Lower lobe of right lung (tissue), 2 donors: ENCODE data around the gene SELPLG. TPM values are rescaled to one million over a fixed set of nuclear protein-coding genes. Genes with fewer than 3 reads are reported as not detected.
"Not testable (repeated sequence)": the region's sequence is repeated elsewhere in the genome, so short reads cannot be mapped to it uniquely, and the experiment has no call there.

Experiments used
- ATAC-seq, 2 donors: fragments of 200-7000 bp; cut with Tn5 transposase; one replicate each; pipeline ENCODE4 v1.9.1; 2020 to 2022; ENCODE audit warnings: mild to moderate bottlenecking in 2 of 2, moderate library complexity in 2 of 2
- DNase-seq: peaks from one replicate; pipeline ENCODE4 v3.0.0-alpha.2; 2020
- H3K27ac ChIP-seq: fragments of 200-600 bp; one replicate; pipeline ENCODE4 v1.8.0; 2022
- H3K27me3 ChIP-seq: fragments of 200-600 bp; one replicate; pipeline ENCODE4 v1.8.0; 2022; ENCODE audit warnings: low read depth
- H3K36me3 ChIP-seq: fragments of 200-600 bp; one replicate; pipeline ENCODE4 v1.8.0; 2022; ENCODE audit warnings: mild to moderate bottlenecking
- H3K4me1 ChIP-seq: fragments of 200-600 bp; one replicate; pipeline ENCODE4 v1.8.0; 2022
- H3K4me3 ChIP-seq: fragments of 200-600 bp; one replicate; pipeline ENCODE4 v1.8.0; 2022; ENCODE audit warnings: mild to moderate bottlenecking
- H3K9me3 ChIP-seq: fragments of 200-600 bp; one replicate; pipeline ENCODE4 v1.8.0; 2022
- intact Hi-C: fragments of 100-400 bp; cut with DNase I; formaldehyde crosslinking; loops from one replicate; pipeline ENCODE4 v1.11.0; 2022
- total RNA-seq: library from RNA; stranded (reverse); fragmentation: NEBNext Ultra II Directional; extraction: Animal tissue kit (Norgen Biotek cat#: 25700); gene quantifications from one replicate; pipeline ENCODE4 v1.2.1, GENCODE V29; 2021
- TF ChIP-seq, protein P1 (sequence below): fragments of 200-600 bp; IDR thresholded peaks from one replicate; pipeline ENCODE4 v1.8.0; 2022; ENCODE audit warnings: antibody characterized with exemption, mild to moderate bottlenecking
- donor health status: DM: no; HTN: yes; CAD: no; lungs with severe emphysema.

SELPLG gene
- total RNA-seq, 1 donor from 2014 or later: 59.9 TPM

DNA sequence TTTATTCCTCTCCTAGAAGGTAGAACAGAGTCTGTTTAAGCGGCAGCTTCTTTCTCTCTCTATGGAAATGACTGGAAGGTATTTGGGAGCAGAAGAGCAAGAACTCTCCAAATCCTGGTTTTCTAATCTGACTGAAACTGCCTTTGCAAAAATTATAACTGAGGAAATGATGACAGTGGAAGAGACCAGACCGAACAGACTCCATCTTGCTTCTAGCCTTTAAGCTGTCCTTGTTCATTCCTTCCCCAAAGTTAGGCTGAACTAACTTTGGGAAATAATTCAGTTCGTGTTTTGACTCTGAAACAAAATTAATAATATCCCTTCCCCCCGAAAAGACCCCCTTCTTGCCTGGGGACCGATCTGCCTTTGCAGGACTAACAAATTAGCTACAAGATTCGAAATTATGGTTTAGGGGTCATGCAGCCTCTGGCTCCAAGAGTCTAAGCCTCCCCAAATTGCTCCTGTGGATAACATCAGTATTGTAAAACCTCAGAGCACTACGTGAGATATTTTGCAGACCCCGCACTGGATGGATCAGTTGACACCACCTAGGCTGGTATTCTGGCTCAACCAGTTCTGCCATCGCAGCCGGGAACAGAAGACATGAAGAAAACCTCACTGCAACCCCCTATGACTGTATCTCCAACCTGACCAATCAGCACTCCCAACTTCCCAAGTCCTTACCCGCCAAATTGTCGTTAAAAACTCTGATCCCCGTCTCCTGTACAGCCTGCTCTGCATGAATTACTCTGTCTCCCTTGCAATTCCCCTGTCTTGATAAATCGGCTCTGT is 14.1 kb downstream of the SELPLG start:
- Histone ChIP-seq H3K9me3 (no peaks in the 10 kb centered on the region), H3K27me3 (no peaks in the 10 kb centered on the region), H3K4me3 (no peak overlapping the region), H3K4me1 (peaks cover 62% of the 10 kb centered on the region), H3K27ac (no peak overlapping the region), H3K36me3 (peaks cover 14% of the 10 kb centered on the region)
- intact Hi-C loops: no loop called here
- ATAC-seq (no peak), DNase-seq (no peak)
- TF ChIP-seq, protein P1, sequence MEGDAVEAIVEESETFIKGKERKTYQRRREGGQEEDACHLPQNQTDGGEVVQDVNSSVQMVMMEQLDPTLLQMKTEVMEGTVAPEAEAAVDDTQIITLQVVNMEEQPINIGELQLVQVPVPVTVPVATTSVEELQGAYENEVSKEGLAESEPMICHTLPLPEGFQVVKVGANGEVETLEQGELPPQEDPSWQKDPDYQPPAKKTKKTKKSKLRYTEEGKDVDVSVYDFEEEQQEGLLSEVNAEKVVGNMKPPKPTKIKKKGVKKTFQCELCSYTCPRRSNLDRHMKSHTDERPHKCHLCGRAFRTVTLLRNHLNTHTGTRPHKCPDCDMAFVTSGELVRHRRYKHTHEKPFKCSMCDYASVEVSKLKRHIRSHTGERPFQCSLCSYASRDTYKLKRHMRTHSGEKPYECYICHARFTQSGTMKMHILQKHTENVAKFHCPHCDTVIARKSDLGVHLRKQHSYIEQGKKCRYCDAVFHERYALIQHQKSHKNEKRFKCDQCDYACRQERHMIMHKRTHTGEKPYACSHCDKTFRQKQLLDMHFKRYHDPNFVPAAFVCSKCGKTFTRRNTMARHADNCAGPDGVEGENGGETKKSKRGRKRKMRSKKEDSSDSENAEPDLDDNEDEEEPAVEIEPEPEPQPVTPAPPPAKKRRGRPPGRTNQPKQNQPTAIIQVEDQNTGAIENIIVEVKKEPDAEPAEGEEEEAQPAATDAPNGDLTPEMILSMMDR: no peak

DNA sequence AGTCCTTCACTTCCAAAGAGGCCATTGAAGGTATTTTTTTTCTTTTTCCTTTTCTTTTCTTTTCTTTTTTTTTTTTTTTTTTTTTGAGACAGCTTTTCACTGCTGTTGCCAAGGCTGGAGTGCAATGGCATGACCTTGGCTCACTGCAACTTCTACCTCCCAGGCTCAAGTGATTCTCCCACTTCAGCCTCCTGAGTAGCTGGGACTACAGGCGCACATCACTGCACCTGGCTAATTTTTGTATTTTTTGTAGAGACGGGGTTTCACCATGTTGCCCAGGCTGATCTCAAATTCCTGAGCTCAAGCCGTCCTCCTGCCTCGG is 14.8 kb downstream of the SELPLG start:
- Histone ChIP-seq H3K4me1 (peaks cover 62% of the 10 kb centered on the region), H3K36me3 (peaks cover 14% of the 10 kb centered on the region)
- H3K27ac ChIP-seq, H3K9me3 ChIP-seq, intact Hi-C loops, DNase-seq, H3K4me3 ChIP-seq, H3K27me3 ChIP-seq: not testable (repeated sequence)
- peak in 1 of 2 donors; percentile 49 for ATAC-seq

DNA sequence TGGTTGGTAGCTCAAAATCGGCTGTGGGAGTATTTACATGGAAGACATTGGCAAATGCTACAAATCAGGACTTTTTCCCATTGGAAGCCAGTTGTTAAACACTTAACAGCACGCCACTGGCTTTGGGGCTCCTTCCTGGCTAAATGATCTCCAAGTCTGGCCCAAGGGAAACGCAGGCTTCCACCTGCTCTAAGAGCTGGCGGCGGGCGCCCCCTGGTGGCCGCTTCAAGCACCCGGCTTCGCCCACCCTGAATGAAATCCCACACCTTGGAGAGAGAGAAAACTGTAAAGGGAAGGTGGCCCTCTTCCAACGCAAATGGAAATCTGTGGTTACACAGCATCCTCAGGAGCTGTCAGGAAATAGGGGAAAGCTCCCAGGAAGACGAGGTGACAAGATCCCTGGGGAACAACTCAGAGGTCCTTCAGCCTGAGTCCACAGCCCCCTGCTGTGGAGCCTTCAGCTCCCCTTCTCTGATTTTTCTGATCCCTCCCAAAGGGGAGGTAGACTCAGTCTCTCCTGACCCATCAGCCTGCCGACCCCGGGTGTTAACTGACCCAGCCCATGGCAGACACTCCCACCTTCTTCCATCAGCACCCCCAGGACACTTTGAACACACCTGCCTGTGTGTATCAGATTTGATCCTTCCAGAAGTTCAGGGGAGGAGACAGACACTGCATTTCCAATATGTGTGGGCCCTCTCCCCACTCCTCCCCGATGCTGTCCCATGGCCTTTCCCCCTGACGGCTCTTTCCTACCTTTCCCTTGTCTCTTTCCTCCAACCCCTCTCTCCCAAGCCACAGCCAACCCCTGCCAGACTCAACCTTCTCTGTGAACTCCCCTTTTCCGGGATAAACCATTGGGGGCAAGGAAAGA is 15.4 kb downstream of the SELPLG start:
- intact Hi-C loops: no loop called here
- Histone ChIP-seq H3K36me3 (peaks cover 13% of the 10 kb centered on the region), H3K27me3 (no peaks in the 10 kb centered on the region), H3K9me3 (no peaks in the 10 kb centered on the region), H3K4me1 (peaks cover 68% of the 10 kb centered on the region), H3K4me3 (no peak overlapping the region), H3K27ac (no peak overlapping the region)
- TF ChIP-seq, protein P1: peak; percentile 100
- peak; percentile 86 to 89 for ATAC-seq
- DNase-seq: peak; percentile 88

DNA sequence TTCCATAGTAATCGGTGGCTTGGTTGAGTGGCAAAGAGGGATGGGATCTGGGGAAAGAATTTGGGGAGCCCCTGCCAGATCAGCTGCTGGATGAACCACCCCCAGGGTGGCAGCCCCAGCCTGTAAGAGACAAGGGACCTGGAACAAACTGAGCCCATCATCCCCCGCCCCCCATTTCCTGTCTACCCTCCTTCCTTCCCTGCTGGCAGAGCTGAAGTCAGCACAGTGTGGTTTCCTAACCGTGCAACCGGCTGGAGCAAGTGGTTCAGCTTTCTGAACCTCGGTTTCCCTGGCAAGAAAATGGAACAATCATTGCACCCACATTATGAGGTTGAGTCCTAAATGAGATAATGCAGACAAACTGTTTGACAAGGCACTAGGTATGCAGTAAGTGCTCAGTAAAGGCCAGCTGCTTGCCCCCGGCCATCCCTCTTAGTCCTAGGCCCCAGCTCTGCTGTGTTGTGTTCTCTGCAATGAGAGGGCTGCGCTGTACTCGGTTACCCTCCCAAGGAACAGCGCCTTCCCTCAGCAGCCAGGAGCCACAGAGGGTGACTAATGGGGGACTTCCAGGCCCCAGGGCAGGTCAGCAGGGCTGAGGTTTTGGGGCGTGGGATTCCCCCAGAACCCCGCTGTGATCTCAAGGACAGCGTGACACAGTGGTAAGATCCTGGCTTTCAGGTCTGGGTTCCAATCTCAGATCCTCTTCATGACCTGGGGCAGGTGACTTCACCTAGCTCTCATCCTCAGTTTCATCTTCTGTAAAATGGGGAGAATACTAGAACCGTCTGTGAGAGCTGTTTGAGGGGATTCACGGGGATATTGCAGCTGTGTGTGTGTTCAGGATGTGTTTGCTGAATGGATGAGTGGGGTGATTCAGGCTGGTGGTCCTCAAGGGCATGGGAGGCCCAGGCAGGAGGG is 16.5 kb downstream of the SELPLG start:
- Histone ChIP-seq H3K36me3 (peaks cover 3% of the 10 kb centered on the region), H3K9me3 (no peaks in the 10 kb centered on the region), H3K4me3 (no peak overlapping the region), H3K4me1 (peaks cover 68% of the 10 kb centered on the region), H3K27ac (peak overlapping the region; percentile 42), H3K27me3 (no peaks in the 10 kb centered on the region)
- intact Hi-C loops: no loop called here
- TF ChIP-seq, protein P1: no peak
- DNase-seq (peak; percentile 64), ATAC-seq (peak; percentile 14 to 32)

DNA sequence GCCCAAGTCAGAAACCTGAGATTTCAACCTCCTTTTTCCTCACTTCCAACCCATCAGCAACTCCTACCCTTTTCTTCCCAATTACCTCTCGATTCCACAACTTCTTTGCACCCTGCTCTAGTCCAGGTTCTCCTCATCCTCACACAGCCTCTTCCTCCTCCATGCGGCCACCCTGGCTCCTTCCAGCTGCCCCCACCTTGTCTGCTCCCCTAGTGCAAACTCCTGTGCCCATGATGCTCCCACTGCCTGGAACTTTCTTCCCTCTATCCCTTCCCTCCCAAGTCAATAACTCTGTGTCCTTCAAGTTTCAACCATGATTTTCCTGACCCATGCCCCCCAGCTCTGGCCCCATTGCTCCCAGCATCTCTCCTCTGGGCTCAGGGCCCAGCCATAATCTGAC is 17.3 kb downstream of the SELPLG start:
- intact Hi-C loops: no loop called here
- DNase-seq (no peak), ATAC-seq (no peak)
- peaks cover 64% of the 10 kb centered on the region for H3K4me1 ChIP-seq
- TF ChIP-seq, protein P1: no peak
- H3K27ac ChIP-seq: peak overlapping the region; percentile 42
- H3K36me3 ChIP-seq: no peaks in the 10 kb centered on the region
- H3K27me3 ChIP-seq: no peaks in the 10 kb centered on the region
- no peak overlapping the region for H3K4me3 ChIP-seq
- no peaks in the 10 kb centered on the region for H3K9me3 ChIP-seq
